NT2/D1 (cell line): ENCODE measurements around the gene OR13J1.

Experiments
- DNase-seq: peaks from one replicate; pipeline ENCODE4 v3.0.0-alpha.2; 2011; ENCODE audit warnings: low read depth, low spot score
- H3K27me3 ChIP-seq: 2 replicates; pipeline ENCODE4 v1.6.0; 2011; ENCODE audit warnings: mild to moderate bottlenecking; ENCODE audit not compliant: insufficient read length, insufficient read depth
- H3K36me3 ChIP-seq: 2 replicates; pipeline ENCODE4 v1.6.1; 2011; ENCODE audit warnings: mild to moderate bottlenecking, low read length, mixed read lengths; ENCODE audit not compliant: insufficient read depth, insufficient read length
- H3K4me1 ChIP-seq: 2 replicates; pipeline ENCODE4 v1.5.1; 2011; ENCODE audit not compliant: insufficient read depth, insufficient read length
- H3K4me3 ChIP-seq: 2 replicates; pipeline ENCODE4 v1.5.1; 2011; ENCODE audit warnings: low read depth; ENCODE audit not compliant: insufficient read length
- H3K9ac ChIP-seq: 2 replicates; pipeline ENCODE4 v1.6.0; 2011; ENCODE audit warnings: low read depth; ENCODE audit not compliant: insufficient read length
- H3K9me3 ChIP-seq: 2 replicates; pipeline ENCODE4 v1.5.1; 2011; ENCODE audit warnings: mild to moderate bottlenecking, low read length; ENCODE audit not compliant: insufficient read depth
- SUZ12 ChIP-seq: IDR thresholded peaks from 2 replicates; pipeline ENCODE4 v1.6.1; 2011; ENCODE audit not compliant: insufficient read length, insufficient read depth; ENCODE audit errors: extremely low read depth
- YY1 ChIP-seq: IDR thresholded peaks from 2 replicates; pipeline ENCODE4 v1.6.1; 2011; ENCODE audit not compliant: insufficient read length, insufficient read depth
- ZNF274 ChIP-seq: IDR thresholded peaks from 2 replicates; pipeline ENCODE4 v1.6.1; 2011; ENCODE audit warnings: mild to moderate bottlenecking, low read depth, low read length

The OR13J1 gene

GRCh38 chr9:35854091-35854762 is 16.0 kb downstream of the OR13J1 start:
- DNase-seq, result no peak
- no peak overlapping the region for H3K9ac ChIP-seq
- no peaks in the 10 kb centered on the region for H3K27me3 ChIP-seq
- peaks cover 4% of the 10 kb centered on the region for H3K4me1 ChIP-seq
- H3K4me3 ChIP-seq, result no peak overlapping the region
- H3K36me3 ChIP-seq, result no peaks in the 10 kb centered on the region
- TF ChIP-seq YY1 (no peak), ZNF274 (no peak), SUZ12 (no peak)
- no peaks in the 10 kb centered on the region for H3K9me3 ChIP-seq

DNA sequence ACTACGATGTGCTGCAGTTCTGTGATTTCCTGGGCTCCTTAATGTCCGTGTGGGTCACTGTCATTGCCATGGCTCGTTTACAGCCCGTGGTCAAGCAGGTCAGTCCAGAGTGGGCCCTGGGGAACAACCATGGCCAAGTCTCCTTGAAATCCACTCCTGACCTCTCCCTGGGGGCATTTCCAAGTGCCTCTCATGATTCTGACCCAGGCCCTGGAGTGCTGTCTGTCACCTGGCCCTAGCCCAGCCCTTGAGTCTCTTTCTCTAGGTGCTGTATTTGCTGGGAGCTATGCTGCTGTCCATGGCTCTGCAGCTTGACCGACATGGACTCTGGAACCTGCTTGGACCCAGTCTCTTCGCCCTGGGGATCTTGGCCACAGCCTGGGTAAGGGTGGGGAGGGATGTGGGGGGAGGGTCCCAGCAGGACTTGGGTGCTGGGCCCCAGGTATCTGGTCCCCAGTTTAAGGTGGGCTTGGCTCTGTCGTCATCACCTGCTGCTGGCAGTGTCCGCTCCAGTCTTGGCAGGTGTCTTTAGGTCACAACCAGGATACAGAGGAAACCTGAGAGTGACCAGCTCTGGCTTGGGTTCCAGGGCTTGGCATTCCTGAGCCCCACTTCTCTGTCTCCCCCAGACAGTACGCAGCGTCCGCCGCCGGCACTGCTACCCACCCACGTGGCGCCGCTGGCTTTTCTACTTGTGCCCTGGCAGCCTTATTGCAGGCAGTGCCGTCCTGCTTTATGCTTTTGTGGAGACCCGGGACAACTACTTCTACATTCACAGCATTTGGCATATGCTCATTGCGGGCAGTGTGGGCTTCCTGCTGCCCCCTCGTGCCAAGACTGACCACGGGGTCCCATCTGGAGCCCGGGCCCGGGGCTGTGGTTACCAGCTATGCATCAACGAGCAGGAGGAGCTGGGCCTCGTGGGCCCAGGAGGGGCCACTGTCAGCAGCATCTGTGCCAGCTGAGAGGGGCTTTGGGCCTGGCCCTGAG is 17.0 kb downstream of the OR13J1 start:
- no peak for TF ChIP-seq SUZ12
- no peak for TF ChIP-seq YY1
- no peak for TF ChIP-seq ZNF274
- Histone ChIP-seq H3K4me3 (no peak overlapping the region), H3K9ac (no peak overlapping the region), H3K9me3 (no peaks in the 10 kb centered on the region), H3K36me3 (no peaks in the 10 kb centered on the region), H3K27me3 (no peaks in the 10 kb centered on the region), H3K4me1 (peaks cover 2% of the 10 kb centered on the region)
- no peak for DNase-seq

GRCh38 chr9:35852267-35852815 is 17.9 kb downstream of the OR13J1 start:
- no peak for TF ChIP-seq YY1
- no peak for TF ChIP-seq ZNF274
- no peak for TF ChIP-seq SUZ12
- no peak for DNase-seq
- no peak overlapping the region for H3K4me3 ChIP-seq
- H3K9ac ChIP-seq, result no peak overlapping the region
- H3K27me3 ChIP-seq, result no peaks in the 10 kb centered on the region
- H3K9me3 ChIP-seq, result no peaks in the 10 kb centered on the region
- H3K4me1 ChIP-seq, result peaks cover 2% of the 10 kb centered on the region
- H3K36me3 ChIP-seq, result no peaks in the 10 kb centered on the region

GRCh38 chr9:35847792-35848572 is 22.2 kb downstream of the OR13J1 start:
- peaks cover 3% of the 10 kb centered on the region for H3K4me1 ChIP-seq
- no peaks in the 10 kb centered on the region for H3K27me3 ChIP-seq
- no peak for TF ChIP-seq ZNF274
- TF ChIP-seq SUZ12, result no peak
- TF ChIP-seq YY1, result no peak
- H3K36me3 ChIP-seq, result no peaks in the 10 kb centered on the region
- H3K9me3 ChIP-seq, result no peaks in the 10 kb centered on the region
- no peak overlapping the region for H3K4me3 ChIP-seq
- no peak for DNase-seq
- no peak overlapping the region for H3K9ac ChIP-seq

GRCh38 chr9:35845824-35846771 is 24.1 kb downstream of the OR13J1 start:
- Histone ChIP-seq H3K36me3 (no peaks in the 10 kb centered on the region), H3K27me3 (no peaks in the 10 kb centered on the region), H3K4me3 (no peak overlapping the region), H3K9me3 (no peaks in the 10 kb centered on the region), H3K4me1 (peaks cover 5% of the 10 kb centered on the region), H3K9ac (no peak overlapping the region)
- TF ChIP-seq ZNF274 (no peak), YY1 (no peak), SUZ12 (no peak)
- no peak for DNase-seq

GRCh38 chr9:35844628-35845270 is 25.5 kb downstream of the OR13J1 start:
- Histone ChIP-seq H3K4me3 (no peak overlapping the region), H3K9ac (no peak overlapping the region), H3K36me3 (no peaks in the 10 kb centered on the region), H3K9me3 (no peaks in the 10 kb centered on the region), H3K27me3 (no peaks in the 10 kb centered on the region), H3K4me1 (peaks cover 9% of the 10 kb centered on the region)
- no peak for TF ChIP-seq ZNF274
- no peak for TF ChIP-seq YY1
- no peak for DNase-seq
